ENCODE results near the gene GOLGA3. TPM values are rescaled to one million over a fixed set of nuclear protein-coding genes. Genes with fewer than 3 reads are reported as not detected.

Gene GOLGA3
- total and polyA plus RNA-seq, 7 donors: 7.5 to 40.8 (median 30.5) TPM

DNA sequence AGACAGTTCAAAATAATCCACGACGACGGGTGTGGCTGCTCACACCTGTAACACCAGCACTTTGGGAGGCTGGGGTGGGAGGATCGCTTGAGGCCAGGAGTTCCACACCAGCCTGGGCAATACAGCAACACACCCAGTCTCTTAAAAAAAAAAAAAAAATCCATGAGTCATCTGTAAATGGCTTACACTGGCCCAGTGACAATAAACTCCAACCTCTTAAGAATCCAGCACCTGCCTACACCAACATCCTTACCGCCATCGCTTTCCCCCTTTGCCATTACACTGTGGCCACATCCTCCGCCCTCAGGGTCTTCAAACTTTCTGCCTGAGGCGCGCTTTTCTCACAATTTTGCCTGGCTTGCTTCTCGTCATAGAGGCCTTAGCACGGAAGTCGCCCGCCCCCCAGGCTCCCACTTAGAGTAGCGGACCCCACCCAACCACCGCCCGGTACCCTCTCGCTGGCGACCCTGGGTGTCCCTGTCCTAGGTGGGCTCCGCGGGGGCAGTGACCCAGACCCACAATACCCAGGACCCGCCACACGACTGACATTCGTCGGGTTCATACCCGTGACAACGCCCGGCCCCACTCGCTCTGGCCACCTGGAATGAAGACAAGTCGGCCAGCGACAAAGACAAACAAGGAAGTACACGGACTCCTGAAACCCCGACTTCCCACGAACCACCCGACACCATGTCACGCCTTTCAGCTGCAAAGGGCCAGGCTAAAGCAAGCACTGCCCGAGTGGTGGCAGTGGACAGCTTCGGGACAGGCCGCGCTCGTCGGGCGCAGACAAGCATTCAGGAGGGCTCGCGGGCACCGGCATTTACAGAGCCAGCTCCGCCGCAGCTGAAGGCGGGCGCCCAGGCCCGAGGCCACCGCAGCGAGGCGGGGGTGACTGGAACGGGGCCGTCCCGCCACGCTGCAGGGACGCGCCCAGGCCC, 636 bp downstream of the GOLGA3 start:
- peak in 1 of 2 donors; percentile 64 for DNase-seq
- intact Hi-C loops (cut with DNase I): loop anchor here in 1 of 2 donors (5.0 to 10.0 kb wide), 2 partner anchors 157 to 254 kb away; partner anchors contain the start of genes ZNF140 and ZNF26
- peaks cover 15% of the 10 kb centered on the region for H3K4me1 ChIP-seq
- no peaks in the 10 kb centered on the region for H3K9me3 ChIP-seq
- ATAC-seq: peak; percentile 7 to 39 (median 26)
- no peaks in the 10 kb centered on the region for H3K27me3 ChIP-seq (ENCODE audit: insufficient read depth in 3 of 3, low read length in 2 of 3)
- H3K4me3 ChIP-seq: peak overlapping the region; percentile 96
- TF ChIP-seq, protein P1, sequence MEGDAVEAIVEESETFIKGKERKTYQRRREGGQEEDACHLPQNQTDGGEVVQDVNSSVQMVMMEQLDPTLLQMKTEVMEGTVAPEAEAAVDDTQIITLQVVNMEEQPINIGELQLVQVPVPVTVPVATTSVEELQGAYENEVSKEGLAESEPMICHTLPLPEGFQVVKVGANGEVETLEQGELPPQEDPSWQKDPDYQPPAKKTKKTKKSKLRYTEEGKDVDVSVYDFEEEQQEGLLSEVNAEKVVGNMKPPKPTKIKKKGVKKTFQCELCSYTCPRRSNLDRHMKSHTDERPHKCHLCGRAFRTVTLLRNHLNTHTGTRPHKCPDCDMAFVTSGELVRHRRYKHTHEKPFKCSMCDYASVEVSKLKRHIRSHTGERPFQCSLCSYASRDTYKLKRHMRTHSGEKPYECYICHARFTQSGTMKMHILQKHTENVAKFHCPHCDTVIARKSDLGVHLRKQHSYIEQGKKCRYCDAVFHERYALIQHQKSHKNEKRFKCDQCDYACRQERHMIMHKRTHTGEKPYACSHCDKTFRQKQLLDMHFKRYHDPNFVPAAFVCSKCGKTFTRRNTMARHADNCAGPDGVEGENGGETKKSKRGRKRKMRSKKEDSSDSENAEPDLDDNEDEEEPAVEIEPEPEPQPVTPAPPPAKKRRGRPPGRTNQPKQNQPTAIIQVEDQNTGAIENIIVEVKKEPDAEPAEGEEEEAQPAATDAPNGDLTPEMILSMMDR (IDR thresholded peaks at IDR 0.05): no peak
- H3K27ac ChIP-seq: peak overlapping the region; percentile 99
- 8 to 11% (median 8%) methylated on average over 51 to 59 of the region's 59 CpGs for WGBS, 3 donors
- H3K36me3 ChIP-seq (ENCODE audit: insufficient read depth in 1 of 2, low read depth in 1 of 2): peaks cover 3 to 24% of the 10 kb centered on the region in 2 donors

DNA sequence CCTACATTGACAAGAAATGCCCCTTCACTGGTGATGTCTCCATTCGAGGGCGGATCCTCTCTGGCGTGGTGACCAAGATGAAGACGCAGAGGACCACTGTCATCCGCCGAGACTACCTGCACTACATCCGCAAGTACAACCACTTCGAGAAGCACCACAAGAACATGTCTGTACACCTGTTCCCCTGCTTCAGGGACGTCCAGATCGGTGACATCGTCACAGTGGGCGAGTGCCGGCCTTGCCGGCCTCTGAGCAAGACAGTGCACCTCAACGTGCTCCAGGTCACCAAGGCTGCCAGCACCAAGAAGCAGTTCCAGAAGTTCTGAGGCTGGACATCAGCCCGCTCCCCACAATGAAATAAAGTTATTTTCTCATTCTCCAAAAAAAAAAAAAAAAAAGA, 2.8 kb downstream of the GOLGA3 start:
- H3K27me3 ChIP-seq (ENCODE audit: insufficient read depth in 3 of 3, low read length in 2 of 3): no peaks in the 10 kb centered on the region
- no peaks in the 10 kb centered on the region for H3K9me3 ChIP-seq
- intact Hi-C loops (cut with DNase I): loop anchor here in 1 of 2 donors (5.0 to 10.0 kb wide), 2 partner anchors 159 to 256 kb away; partner anchors contain the start of genes ZNF140 and ZNF26
- peaks cover 15% of the 10 kb centered on the region for H3K4me1 ChIP-seq
- H3K27ac ChIP-seq: no peak overlapping the region
- WGBS, 3 donors: 87 to 90% (median 88%) methylated on average over 16 of the region's 16 CpGs
- DNase-seq (no peak), ATAC-seq (no peak)
- no peak overlapping the region for H3K4me3 ChIP-seq
- TF ChIP-seq, protein P1 (IDR thresholded peaks at IDR 0.05): no peak
- H3K36me3 ChIP-seq (ENCODE audit: insufficient read depth in 1 of 2, low read depth in 1 of 2): peaks cover 3 to 38% of the 10 kb centered on the region in 2 donors

DNA sequence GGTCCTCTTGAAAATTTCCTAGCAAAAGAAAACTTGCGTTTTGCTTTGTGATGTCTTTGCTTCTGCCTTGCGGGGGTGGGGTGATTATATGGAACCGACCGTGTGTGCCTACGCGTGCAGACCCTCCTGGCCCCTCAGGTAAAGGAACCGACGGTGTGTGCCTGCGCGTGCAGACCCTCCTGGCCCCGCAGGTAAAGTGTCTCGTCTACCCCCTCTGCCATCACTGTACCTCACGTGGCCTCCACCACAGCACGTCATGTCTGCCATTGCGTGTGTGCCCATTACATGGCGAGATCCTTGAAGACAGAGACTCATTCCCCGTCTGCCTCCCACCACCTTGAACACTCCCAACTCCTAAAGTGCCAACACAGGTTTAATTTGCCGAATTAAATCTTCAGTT, 3.6 kb downstream of the GOLGA3 start:
- WGBS, 3 donors: 89 to 90% (median 90%) methylated on average over 18 of the region's 18 CpGs
- DNase-seq (no peak), ATAC-seq (no peak)
- TF ChIP-seq, protein P1 (IDR thresholded peaks at IDR 0.05): no peak
- Histone ChIP-seq H3K27ac (no peak overlapping the region), H3K36me3 (ENCODE audit: insufficient read depth in 1 of 2, low read depth in 1 of 2) (peaks cover 7 to 46% of the 10 kb centered on the region in 2 donors), H3K27me3 (ENCODE audit: insufficient read depth in 3 of 3, low read length in 2 of 3) (no peaks in the 10 kb centered on the region), H3K9me3 (no peaks in the 10 kb centered on the region), H3K4me1 (peaks cover 15% of the 10 kb centered on the region), H3K4me3 (no peak overlapping the region)
- intact Hi-C loops (cut with DNase I): loop anchor here in 1 of 2 donors (5.0 to 10.0 kb wide), 2 partner anchors 160 to 257 kb away; partner anchors contain the start of genes ZNF140 and ZNF26

DNA sequence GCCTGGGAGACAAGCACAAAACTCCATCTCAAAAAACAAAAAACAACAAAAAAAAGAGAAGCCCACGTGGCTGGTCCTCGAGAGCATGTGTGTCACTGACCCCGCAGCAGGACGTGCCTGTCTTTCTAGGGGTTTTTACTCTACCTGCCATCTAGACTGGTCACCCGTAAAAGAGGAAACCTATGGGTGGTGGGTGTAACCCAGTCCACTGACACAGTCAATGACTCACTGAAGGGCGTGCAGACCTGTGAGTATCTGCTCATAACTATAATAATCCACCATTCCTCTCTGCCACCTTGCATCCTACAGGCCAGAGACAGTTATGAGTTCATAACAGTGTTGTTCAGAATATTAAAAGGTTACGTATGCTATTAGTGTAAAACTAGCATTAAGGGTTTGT, 4.6 kb downstream of the GOLGA3 start:
- Histone ChIP-seq H3K27ac (no peak overlapping the region), H3K27me3 (ENCODE audit: insufficient read depth in 3 of 3, low read length in 2 of 3) (no peaks in the 10 kb centered on the region), H3K4me3 (no peak overlapping the region), H3K36me3 (ENCODE audit: insufficient read depth in 1 of 2, low read depth in 1 of 2) (peaks cover 7 to 56% of the 10 kb centered on the region in 2 donors), H3K9me3 (no peaks in the 10 kb centered on the region), H3K4me1 (peaks cover 15% of the 10 kb centered on the region)
- intact Hi-C loops (cut with DNase I): loop anchor here in 1 of 2 donors (10.0 kb wide), 1 partner anchor 161 kb away; the partner anchor contains the start of gene ZNF26
- ATAC-seq (no peak), DNase-seq (no peak)
- 82 to 86% (median 84%) methylated on average over 7 of the region's 7 CpGs for WGBS, 3 donors
- TF ChIP-seq, protein P1 (IDR thresholded peaks at IDR 0.05): no peak
